Glutamatergic neuron (in vitro differentiated cells): Measurements from ENCODE around the gene INPP4B. TPM values are rescaled to one million over a fixed set of nuclear protein-coding genes. Genes with fewer than 3 reads are reported as not detected.

Experiments
- DNase-seq: peaks from one replicate; pipeline ENCODE4 v3.0.0; 2022
- H3K27ac Mint-ChIP-seq: one replicate; pipeline ENCODE4 v1.8.0; 2020; ENCODE audit warnings: mild to moderate bottlenecking, mixed read lengths, inconsistent platforms; ENCODE audit not compliant: unreplicated experiment
- H3K27me3 Mint-ChIP-seq: one replicate; pipeline ENCODE4 v1.8.0; 2020; ENCODE audit warnings: mild to moderate bottlenecking, moderate library complexity, mixed read lengths, inconsistent platforms; ENCODE audit not compliant: unreplicated experiment
- H3K36me3 Mint-ChIP-seq: one replicate; pipeline ENCODE4 v1.8.0; 2020; ENCODE audit warnings: mild to moderate bottlenecking, mixed read lengths, inconsistent platforms; ENCODE audit not compliant: unreplicated experiment
- H3K4me1 Mint-ChIP-seq: one replicate; pipeline ENCODE4 v1.8.0; 2020; ENCODE audit warnings: mild to moderate bottlenecking, low read depth, mixed read lengths, inconsistent platforms; ENCODE audit not compliant: unreplicated experiment
- H3K4me3 Mint-ChIP-seq: one replicate; pipeline ENCODE4 v1.8.0; 2020; ENCODE audit warnings: mild to moderate bottlenecking, mixed read lengths, inconsistent platforms; ENCODE audit not compliant: unreplicated experiment
- H3K9me3 Mint-ChIP-seq: one replicate; pipeline ENCODE4 v1.8.0; 2020; ENCODE audit warnings: mild to moderate bottlenecking, moderate library complexity, mixed read lengths, inconsistent platforms; ENCODE audit not compliant: unreplicated experiment
- CTCF ChIP-seq: fragments of 200-600 bp; sonication (generic); IDR thresholded peaks from one replicate; pipeline ENCODE4 v1.5.0; 2021; ENCODE audit not compliant: partially characterized antibody, unreplicated experiment
- total RNA-seq: library from RNA; stranded (reverse); fragmentation: NEBNext Ultra II Directional; extraction: Animal tissue kit (Norgen Biotek cat#: 25700); gene quantifications from one replicate; pipeline ENCODE4 v1.2.1, GENCODE V29; 2021; ENCODE audit not compliant: unreplicated experiment

Gene INPP4B
- total RNA-seq, 1 donor from 2014 or later, result 2.4 TPM

- Mint-ChIP-seq H3K9me3 (no peaks in the 10 kb centered on the region), H3K36me3 (no peaks in the 10 kb centered on the region), H3K4me3 (no peak overlapping the region), H3K27me3 (no peaks in the 10 kb centered on the region), H3K27ac (no peak overlapping the region), H3K4me1 (no peaks in the 10 kb centered on the region)
- no peak for DNase-seq
- no peak for TF ChIP-seq CTCF
These were observed 624.0 kb downstream of the INPP4B start for GRCh38 chr4:142222127-142222526.

GRCh38 chr4:142218726-142219125, 627.4 kb downstream of the INPP4B start:
- Mint-ChIP-seq H3K4me3 (no peak overlapping the region), H3K27ac (no peak overlapping the region), H3K27me3 (no peaks in the 10 kb centered on the region), H3K9me3 (no peaks in the 10 kb centered on the region), H3K4me1 (no peaks in the 10 kb centered on the region), H3K36me3 (no peaks in the 10 kb centered on the region)
- no peak for TF ChIP-seq CTCF
- no peak for DNase-seq

- TF ChIP-seq CTCF, result no peak
- Mint-ChIP-seq H3K4me3 (no peak overlapping the region), H3K4me1 (no peaks in the 10 kb centered on the region), H3K9me3 (no peaks in the 10 kb centered on the region), H3K27me3 (no peaks in the 10 kb centered on the region), H3K36me3 (no peaks in the 10 kb centered on the region), H3K27ac (no peak overlapping the region)
- DNase-seq, result no peak
These were observed 634.7 kb downstream of the INPP4B start for GRCh38 chr4:142211444-142211843.

GRCh38 chr4:142203505-142203904, 642.6 kb downstream of the INPP4B start:
- DNase-seq, result no peak
- H3K4me3 Mint-ChIP-seq, result no peak overlapping the region
- H3K4me1 Mint-ChIP-seq, result no peaks in the 10 kb centered on the region
- TF ChIP-seq CTCF, result no peak
- no peaks in the 10 kb centered on the region for H3K27me3 Mint-ChIP-seq
- H3K9me3 Mint-ChIP-seq, result no peaks in the 10 kb centered on the region
- H3K36me3 Mint-ChIP-seq, result no peaks in the 10 kb centered on the region
- H3K27ac Mint-ChIP-seq, result no peak overlapping the region

- TF ChIP-seq CTCF, result no peak
- Mint-ChIP-seq H3K9me3 (no peaks in the 10 kb centered on the region), H3K27me3 (no peaks in the 10 kb centered on the region), H3K36me3 (no peaks in the 10 kb centered on the region), H3K4me3 (no peak overlapping the region), H3K4me1 (no peaks in the 10 kb centered on the region), H3K27ac (no peak overlapping the region)
- no peak for DNase-seq
These were observed 643.4 kb downstream of the INPP4B start for GRCh38 chr4:142202404-142203332.
